OCI-LY1 (cell line): ENCODE results near the gene CS.

ENCODE experiments used
- EZH2 ChIP-seq: fragments of 200-600 bp; sonication (generic), shearing (Covaris generic); IDR thresholded peaks from 2 replicates; pipeline ENCODE4 v1.8.0; 2017; ENCODE audit warnings: borderline replicate concordance, mixed run types, mild to moderate bottlenecking, antibody characterized with exemption, low read length, moderate library complexity, mixed read lengths
- TF ChIP-seq, protein P1 (sequence below): fragments of 200-600 bp; sonication (generic), shearing (Covaris generic); IDR thresholded peaks from 2 replicates; pipeline ENCODE4 v1.5.1; 2017; ENCODE audit warnings: mild to moderate bottlenecking, antibody characterized with exemption, low read length, moderate library complexity, mixed read lengths

DNA sequence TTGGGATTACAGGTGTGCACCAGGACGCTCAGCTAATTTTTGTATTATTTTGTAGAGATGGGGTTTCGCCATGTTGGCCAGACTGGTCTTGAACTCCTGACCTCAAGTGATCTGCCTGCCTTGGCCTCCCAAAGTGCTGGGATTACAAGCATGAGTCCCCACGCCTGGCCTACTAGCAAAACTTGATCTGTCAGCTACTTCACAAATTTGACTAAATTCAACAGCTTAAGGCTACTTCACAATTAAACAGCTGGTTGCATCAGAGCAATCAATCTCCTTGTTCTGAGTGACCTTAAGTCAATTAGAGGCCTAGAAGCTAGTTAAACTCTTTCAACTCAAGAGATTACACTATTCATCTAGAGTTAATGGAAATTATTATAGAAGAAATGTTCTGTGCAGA, 21.2 kb downstream of the CS start:
- TF ChIP-seq, protein P1, sequence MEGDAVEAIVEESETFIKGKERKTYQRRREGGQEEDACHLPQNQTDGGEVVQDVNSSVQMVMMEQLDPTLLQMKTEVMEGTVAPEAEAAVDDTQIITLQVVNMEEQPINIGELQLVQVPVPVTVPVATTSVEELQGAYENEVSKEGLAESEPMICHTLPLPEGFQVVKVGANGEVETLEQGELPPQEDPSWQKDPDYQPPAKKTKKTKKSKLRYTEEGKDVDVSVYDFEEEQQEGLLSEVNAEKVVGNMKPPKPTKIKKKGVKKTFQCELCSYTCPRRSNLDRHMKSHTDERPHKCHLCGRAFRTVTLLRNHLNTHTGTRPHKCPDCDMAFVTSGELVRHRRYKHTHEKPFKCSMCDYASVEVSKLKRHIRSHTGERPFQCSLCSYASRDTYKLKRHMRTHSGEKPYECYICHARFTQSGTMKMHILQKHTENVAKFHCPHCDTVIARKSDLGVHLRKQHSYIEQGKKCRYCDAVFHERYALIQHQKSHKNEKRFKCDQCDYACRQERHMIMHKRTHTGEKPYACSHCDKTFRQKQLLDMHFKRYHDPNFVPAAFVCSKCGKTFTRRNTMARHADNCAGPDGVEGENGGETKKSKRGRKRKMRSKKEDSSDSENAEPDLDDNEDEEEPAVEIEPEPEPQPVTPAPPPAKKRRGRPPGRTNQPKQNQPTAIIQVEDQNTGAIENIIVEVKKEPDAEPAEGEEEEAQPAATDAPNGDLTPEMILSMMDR: no peak
- no peak for TF ChIP-seq EZH2
